Stimulated activated CD8-positive, alpha-beta memory T cell treated with anti-CD3 and anti-CD28 coated beads, Interleukin-12 subunit alpha, Interleukin-12 subunit beta, amount 100 ng/mL, for 4 hours (primary cell): ENCODE results near the gene NPY5R.

Source experiments
- DNase-seq: peaks from one replicate; pipeline ENCODE4 v3.0.0-alpha.2; 2020; ENCODE audit warnings: low read depth

The NPY5R gene

DNA sequence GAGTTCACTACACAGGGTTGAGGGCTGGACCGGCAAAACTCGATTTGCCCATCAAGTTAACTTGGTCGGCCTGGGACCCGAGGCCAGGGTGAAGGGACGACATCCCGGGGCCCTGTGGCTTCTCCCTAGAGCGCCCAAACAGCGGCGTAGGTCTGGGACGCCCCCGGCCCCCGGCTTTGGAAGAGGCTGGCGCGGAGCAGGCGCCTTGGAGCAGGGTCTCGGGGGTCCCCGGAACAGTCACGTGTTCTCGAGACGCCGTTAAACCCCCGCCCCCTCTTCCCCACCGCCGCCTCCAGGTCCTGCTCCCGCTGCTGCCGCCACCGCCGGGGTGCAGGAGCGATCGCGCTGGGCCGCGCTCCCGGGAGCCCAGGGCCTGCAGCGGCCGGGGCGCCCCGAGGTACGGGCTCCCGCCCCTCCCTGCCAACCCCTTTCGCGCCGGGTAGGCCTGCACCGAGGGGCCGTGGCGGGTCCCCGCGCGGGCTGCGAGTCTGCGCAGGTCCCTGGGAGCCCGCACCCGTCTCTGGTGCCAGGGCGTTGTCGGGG is at the start of gene NPY5R:
NPY5R (plus strand) TSS at position 289 of the 543 bp plus-strand sequence. CDS start 6,382 bp downstream, outside the sequence.
- no peak for DNase-seq

DNA sequence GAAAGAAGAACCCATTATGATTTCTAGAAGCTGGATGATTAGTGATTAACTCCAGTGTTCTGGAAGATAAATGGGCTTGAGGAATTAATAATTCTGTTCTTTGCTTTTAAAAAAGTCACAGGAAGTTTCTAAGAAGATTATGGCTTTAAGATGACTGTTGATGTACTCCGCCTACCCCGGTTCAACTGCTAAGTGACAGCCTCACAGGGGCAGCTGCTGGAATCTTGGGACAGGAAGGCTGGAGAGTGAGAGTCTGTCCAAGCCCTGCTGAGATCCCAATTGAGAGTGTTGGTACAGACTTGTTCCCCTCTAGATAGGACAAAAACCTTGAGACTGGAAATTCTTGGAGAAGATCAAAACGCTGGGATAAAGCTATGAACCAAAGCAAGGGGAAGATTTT is 48.6 kb upstream of the NPY5R start:
- no peak for DNase-seq

DNA sequence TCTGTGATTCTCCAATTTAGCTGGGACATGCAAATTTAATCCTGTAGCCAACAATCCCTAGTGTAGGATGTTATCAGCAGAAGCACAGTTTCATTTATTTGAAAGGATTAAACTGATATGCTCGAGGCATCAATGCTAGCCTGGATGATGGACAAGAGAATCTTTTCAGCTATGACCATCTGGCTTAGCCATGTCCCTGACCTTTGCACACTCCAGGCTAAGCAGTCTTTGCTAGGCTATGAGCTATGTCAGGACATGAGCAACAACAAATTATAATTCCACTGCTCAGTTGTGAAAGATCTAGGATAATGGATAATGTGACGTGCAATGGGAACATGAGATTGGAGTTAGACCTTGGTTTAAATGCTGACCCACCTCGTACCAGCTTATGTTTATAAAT is 43.2 kb upstream of the NPY5R start:
- DNase-seq = no peak

DNA sequence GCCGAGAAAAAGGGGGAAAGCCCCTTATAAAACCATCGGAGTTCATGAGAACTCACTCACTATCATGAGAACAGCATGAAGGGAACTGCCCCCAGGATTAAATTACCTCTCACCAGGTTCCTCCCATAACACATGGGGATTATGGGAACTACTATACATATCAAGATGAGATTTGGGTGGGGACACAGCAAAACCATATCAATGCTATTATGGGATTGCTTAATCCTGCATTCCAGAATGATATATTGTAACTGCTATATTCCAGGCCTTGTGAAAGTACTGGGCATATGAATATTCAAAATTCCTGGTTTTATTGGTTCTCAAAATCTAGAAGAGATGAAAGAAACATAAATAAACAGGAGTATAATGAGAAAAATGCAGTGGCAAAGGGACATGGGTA is 40.6 kb upstream of the NPY5R start:
- no peak for DNase-seq

DNA sequence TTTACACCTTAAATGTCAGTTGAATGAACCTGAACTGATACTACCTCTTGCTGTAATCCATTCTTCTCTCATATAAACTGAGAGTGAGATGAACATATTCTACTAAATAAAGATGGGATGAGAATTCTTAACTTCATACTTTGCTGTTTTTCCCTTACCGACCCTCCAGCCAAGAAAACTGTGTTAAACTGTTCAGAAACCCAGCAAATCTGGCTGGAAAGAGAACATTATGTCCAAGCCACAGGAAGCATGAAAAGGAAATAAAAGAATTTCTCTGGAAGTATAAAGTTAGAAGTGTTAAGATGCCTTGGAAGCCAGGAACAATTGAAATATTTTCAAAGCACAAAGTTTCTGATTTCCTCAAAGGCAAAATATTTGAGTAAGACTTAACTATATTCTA is 34.2 kb upstream of the NPY5R start:
- DNase-seq = no peak

DNA sequence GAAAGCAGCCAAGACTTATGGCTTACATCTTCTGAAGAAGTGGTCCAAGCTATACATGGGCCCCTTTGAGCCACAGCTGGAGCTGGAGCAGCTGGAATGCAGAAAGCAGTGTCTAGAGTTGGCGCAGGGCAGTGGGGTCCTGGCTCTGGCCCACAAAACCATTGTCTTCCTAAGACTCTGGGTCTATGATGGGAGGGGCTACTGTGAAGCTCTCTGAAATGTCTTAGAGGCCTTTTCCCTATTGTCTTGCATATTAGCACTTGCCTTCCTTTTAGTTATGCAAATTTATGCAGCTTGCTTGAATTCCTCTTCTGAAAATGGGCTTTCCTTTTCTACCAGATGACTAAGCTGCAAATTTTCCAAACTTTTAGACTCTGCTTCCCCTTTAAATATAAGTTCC is 26.6 kb upstream of the NPY5R start:
- DNase-seq = no peak

DNA sequence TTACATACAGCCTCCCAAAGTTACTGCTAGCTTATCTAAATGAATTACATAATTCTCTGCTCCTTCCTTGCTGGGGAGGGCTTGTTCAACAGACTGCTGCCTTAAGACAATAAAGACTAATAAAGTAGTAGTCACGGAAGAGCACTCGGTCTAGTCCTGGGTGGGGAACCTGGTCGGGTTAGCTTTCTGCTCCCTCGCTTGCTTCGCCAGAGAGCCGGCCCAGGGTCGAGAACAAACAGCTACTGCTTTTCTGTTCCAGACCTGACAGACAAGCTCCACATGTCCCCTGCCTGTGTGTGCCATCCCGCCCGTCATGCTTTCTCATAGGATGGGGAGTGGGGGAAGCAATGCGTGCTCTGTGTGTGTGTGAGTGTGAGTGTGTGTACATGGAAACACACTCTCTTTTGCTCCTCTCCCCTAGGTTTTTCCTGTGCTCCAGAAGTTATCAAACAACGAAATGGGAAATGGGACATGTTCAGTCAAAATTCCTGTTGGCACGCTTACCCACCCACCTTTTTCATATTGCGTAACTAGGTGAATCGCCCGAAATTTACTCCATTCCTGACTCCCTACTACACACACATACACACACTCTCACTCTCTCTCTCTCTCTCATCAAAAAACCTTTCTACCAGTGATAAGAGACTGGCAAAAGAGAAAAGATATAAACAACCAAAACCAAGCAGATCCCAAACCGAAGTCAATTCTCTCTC is 12.6 kb upstream of the NPY5R start:
- DNase-seq = no peak

DNA sequence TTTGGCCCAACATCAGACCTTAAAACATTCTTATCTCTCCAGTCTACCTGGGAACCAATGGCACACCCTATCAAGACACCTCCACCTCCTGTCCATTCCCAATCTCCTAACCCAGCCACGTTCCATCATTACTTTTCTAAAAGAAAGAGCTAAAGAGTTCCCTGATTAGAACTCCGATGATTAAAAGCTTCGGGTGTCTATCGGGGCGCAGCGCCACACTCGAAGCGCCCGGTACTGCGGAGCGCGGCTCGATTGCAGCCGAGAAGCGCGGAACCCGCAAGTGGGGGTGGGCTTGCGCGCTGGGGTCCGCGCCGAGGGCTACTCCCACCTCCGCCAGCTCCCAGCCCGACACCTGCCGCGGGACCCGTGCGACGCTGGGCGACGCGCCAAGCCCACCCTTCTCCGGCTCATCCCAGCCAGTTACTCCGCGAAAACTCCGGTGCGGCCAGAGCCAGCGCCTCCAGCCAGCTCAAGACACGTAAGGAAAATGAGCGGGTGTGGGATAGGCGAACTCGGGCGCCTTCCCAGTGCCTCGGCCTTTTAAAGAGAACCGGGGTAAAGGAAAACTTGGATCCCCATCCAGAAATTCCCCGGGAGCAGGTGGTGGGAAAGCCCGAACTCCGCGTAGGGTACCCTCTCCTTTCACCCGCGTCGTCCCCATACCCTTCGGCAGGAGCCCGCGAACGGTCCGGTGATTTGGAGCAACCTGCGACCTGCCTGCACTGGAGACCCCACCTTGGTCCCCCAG is 11.9 kb upstream of the NPY5R start:
- DNase-seq = no peak

DNA sequence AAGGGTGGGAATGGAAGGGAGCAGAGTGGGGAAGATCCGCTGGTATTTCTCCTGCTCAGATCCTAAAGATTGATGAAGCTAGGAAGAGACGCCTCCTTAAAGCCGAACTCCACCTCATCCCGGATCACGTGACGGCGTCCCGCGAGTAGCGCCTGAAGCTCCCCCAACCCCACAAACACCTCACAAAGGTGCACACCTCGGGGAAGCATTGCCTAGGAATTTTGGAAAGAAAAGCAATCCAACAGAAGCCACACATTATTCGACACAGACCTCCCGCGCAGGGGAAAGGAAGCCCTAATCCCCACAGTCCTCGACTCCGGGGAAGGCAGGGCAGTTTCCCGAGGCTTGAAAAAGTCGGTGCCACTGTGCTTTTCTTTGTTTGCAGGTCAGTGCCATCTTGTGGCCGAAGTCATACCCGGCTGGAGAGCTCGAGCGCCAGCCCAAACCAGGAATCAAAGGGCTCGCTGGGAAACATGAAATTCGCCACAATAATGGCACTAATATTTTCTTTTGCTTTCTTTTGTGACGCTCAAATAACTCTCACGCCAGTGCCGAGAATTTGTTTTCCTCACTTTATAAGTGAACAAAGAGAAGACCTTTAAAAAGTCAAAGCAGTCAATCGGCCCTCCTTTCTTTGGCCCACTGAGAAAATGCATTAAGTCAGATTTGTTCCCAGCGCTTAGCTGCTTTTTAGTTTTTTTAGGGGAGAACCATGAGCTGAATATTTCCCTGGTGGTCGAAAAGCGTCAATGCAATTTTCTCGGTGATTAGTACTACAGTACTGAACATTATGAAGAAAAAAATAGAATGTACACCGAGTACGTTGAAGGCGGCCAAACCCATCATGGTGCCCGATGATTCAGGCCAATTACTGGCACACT is 10.9 kb upstream of the NPY5R start, which contains the start of gene NPY1R:
NPY1R (minus strand) TSS at position 71 of the 881 bp plus-strand sequence. CDS start 6,042 bp downstream, outside the sequence.
- no peak for DNase-seq

DNA sequence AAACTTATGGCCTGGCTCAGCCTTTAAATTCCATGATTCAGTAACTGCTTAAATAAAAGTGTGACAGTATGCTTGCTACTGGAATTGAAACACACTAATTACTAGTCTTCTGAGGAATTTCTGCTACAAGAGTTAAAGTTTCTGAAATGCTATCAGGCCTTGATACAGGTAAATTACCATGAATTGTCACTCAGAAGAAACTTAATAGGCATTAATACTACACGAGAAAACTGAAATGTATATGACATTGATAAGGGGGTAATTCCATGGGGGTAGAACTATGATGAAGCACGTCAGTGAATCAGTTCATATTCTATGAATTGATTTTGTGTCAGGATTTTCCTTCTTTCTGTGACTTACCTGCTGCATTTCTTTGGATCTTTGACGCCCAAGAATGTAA is 8.3 kb upstream of the NPY5R start:
- DNase-seq = no peak

DNA sequence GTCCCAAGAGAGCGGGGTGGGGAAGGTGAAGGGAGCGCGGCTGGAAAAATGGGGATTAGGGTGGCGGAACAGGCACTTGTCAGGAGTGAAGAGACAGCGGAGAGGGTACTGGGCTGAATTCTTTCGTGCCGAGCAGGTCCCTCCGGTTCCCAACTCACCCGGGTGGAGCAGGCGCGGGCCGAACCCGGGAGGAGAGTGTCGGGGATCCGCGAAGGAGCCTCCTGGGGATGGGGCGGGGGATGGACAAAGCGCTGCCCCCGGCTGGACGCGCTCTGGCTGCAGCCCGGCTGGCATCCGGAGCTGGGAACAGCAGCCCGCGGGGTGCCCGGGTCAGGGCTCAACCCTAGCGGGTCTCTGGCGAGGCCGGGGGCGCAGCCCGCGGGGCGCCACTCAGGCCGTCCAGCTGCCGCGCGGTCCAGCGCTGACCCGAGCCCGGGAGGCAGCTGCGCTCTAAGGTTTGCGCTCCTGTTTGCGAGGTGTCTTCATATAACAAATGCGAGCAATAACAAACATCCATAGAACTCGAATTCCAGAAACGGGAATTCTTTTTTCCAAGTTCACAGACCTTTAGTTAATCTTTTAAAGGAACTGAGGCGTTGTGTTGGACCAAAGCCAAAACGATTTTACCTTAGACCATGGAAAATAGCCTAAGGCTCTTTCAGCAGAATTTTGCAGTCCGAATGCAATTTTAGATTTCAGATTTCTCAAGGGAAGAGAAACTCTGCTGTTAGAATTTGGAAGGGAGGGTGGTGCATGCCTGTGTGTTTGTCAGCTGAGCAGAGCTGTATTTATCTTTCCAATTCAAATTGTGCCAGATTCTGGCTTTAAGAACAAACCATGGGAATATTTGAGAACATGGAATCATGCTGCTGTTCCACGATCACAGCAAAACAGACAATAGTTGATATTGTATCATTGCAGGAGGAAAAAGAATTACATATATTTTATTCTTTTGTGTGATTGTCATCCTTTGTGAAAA is 744 bp downstream of the NPY5R start:
- no peak for DNase-seq

DNA sequence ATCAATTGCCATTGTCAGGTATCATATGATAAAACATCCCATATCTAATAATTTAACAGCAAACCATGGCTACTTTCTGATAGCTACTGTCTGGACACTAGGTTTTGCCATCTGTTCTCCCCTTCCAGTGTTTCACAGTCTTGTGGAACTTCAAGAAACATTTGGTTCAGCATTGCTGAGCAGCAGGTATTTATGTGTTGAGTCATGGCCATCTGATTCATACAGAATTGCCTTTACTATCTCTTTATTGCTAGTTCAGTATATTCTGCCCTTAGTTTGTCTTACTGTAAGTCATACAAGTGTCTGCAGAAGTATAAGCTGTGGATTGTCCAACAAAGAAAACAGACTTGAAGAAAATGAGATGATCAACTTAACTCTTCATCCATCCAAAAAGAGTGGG is 7.0 kb downstream of the NPY5R start:
- no peak for DNase-seq

DNA sequence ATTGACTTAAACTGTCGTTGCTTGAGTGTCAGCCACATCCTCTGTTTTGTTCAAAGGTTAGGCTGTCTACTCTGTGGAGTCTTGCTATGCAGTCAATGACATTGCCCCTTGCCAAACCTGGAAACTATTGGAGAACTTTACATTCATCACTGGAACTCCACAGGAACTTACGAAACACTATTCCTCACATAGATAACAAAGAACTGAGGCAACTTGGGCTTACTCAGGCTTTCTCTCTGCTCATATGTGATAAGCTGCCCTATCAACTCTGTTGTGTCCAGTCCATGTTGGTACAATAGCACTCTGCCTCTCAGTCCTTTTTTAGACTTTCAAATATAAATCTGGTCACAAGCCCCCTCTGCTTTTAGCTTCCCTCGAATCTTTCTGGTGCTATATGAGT is 9.4 kb downstream of the NPY5R start:
- no peak for DNase-seq

DNA sequence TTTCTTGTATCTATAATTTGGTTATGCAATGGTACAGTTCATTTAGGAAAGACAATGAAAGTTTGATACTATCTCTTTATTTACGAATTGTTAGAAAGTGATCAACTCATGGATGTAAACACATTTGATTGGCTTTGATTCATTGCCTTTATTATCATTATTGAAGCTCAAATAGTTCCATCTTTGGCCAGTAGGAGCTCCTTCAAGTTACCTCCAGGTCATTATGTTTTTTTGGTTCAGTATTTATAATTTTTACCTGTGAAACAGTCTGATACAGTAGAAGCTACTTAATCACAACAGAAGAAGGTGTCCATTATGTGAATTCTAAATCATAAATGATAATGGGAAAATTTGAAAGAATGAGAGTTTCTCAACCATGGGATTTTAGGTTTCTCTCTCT is 12.4 kb downstream of the NPY5R start:
- no peak for DNase-seq

DNA sequence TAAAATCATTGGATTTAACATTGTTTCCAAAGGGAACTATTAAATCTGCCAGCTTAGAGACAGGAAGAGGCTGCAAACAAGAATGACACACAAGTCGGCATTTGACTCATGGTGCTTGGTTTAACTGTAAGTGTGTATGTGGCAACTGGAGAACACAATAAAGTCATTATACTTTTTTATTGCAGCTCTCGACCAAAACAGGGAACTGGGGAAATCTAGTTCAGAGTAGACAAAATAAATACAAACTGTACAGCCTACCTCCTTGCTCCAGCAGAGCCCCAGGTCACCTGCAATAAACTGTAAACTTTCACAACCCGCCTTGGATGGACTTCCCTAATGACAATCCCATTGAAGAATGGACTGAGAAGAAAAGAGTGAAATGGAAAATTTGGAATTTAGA is 24.0 kb downstream of the NPY5R start:
- no peak for DNase-seq

DNA sequence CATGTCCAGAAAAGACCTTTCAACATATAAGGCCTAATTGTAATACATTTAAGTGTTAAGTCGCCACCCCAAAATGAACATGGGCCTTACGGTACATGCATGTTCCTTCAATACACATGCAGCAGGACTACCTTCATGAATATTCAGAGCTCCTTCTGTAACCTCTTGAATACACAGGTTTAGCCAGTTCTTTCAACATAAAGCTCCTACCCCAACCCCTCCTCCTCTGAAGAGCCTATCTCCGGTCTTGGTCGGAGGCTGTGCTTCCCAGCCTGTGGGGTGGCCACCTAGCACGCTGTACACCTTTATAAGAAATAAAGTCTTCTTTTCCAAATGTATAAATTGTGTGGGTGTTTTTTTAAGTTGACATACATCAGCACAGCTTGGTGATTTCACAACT is 28.3 kb downstream of the NPY5R start:
- no peak for DNase-seq

DNA sequence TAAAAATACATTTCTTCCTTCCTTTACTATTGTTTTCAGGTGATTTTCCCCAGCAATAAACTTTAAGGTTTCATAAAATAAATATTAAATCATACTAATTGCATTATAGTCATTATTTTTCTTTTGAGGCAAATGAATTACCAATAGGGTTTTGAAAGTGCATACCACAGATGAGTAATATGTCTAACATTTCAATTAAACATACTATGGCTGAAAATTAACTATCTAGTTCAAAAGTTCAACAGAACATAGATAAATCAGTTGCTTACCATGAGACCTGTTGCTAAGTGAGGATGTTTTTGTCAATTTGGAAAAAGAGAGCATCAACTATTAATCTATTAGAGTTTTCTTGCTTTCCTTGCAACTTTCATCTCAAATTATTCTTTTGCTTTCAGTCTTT is 35.0 kb downstream of the NPY5R start:
- no peak for DNase-seq

DNA sequence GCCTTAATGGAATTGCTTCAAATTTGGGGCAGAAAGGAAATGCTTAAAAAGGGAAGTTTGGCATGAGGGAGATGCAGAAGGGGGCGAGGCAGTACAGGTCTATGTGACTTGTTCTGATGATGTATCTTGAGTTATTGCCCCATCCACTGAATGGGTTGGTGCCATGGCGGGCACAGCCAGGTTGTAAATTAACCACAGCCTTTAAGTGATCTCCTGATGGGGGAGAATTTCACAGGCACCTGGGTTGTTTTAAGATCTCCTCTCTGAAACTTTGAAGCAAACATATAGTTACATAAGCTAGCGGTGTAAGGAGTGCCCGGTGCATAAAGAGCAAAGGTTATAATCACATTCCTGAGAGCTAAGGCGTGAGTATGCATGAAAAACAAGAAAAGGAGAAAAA is 37.0 kb downstream of the NPY5R start:
- DNase-seq = no peak

DNA sequence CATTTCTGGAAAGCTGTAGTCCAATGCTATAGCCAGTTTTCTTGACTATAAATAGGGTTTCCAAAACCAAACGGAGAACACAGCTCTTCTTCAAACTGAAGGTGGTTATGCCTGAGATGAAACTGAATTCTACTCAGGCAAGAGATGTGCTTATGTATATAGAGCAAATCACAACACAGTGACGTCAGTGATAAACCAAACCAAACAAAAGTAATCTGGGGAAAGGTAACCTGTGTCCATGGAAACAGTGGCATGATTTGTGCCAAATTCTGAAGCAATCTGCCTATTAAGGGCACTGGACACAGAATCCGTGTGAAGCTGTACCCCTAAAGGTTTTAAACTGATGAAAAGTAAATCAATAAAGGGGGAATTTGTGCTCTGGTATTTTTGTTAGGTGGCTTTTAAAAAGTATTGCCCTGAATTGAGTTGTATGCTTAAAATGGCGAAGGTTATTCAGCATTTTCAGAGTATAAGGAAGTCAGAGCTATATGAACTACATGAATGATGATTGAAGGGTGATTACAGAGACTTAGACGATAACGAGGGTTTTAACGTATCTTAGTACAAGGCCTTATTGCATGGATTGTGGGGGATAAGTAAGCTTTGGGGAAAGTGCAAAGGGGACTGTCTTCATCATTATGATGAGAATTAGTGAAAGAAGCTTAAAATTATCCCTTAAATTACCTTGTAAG is 38.6 kb downstream of the NPY5R start:
- no peak for DNase-seq

DNA sequence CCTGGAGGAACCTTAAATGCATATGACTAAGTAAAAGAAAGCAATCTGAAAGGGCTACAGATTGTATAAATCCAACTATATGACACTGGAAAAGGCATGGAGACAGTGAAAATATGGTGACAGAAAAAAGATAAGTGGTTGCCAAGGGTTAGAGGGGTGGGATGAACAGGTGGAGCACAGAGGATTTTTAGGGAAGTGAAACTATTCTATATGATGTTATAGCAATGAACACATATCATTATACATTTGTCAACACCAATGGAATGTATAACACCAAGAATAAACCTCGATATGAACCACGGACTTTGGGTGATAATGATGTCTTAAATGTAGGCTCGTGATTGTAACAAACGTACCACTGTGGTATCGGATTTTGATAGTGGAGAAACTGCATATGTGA is 40.7 kb downstream of the NPY5R start:
- DNase-seq = no peak

DNA sequence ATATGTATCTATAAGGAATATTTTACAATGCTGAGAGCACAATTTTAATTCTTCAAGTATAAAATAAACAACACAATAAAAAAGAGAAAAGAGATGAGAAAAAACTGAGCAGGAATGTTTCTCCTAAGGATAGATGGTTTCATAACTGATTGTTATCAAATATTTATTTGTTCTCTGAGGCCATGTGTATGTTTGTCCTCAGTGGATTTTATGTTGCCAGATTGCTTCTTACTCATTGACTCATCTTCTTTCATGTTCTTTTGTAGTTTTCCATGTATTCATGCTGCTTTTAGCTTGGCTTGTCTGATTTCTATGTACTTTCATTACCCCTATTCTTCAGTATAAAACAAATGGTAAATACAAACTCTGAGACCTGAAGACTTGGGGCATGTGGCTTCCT is 41.2 kb downstream of the NPY5R start:
- no peak for DNase-seq
